CD4-positive, alpha-beta memory T cell (primary cell): Measurements from ENCODE around the gene RBP4. TPM values are rescaled to one million over a fixed set of nuclear protein-coding genes. Genes with fewer than 3 reads are reported as not detected.

ENCODE experiments used
- CTCF ChIA-PET: fragments of 350-600 bp; sonication (Branson Sonifier 250); formaldehyde crosslinking; loops from one replicate; lab custom pipeline; 2021; ENCODE audit warnings: inconsistent platforms; ENCODE audit not compliant: partially characterized antibody; lab: Charles Lee
- POLR2A ChIA-PET: fragments of 350-600 bp; sonication (Branson Sonifier 250); formaldehyde crosslinking; loops from one replicate; lab custom pipeline; 2021; ENCODE audit not compliant: partially characterized antibody; lab: Charles Lee
- DNase-seq, 5 donors: peaks; one replicate each; pipeline versions ENCODE4 v3.0.0 to v3.0.0-alpha.2; 2020 to 2022; ENCODE audit warnings: mixed read lengths in 1 of 5
- H3K27ac ChIP-seq: one replicate; pipeline ENCODE4 v1.7.0; 2013; ENCODE audit warnings: low read depth, low read length
- H3K27me3 ChIP-seq: 2 replicates; pipeline ENCODE4 v1.7.0; 2013; ENCODE audit warnings: mild to moderate bottlenecking, low read length, moderate library complexity; ENCODE audit not compliant: insufficient read depth
- H3K36me3 ChIP-seq: 2 replicates; pipeline ENCODE4 v1.7.0; 2013; ENCODE audit warnings: mild to moderate bottlenecking, low read length, moderate library complexity; ENCODE audit not compliant: insufficient read depth
- H3K4me1 ChIP-seq: 2 replicates; pipeline ENCODE4 v1.7.0; 2013; ENCODE audit warnings: mild to moderate bottlenecking, low read length, moderate library complexity; ENCODE audit not compliant: insufficient read depth
- H3K4me3 ChIP-seq, 2 donors: one replicate each; pipeline ENCODE4 v1.7.0; 2013; ENCODE audit warnings: low read length in 2 of 2, mild to moderate bottlenecking in 1 of 2
- H3K9me3 ChIP-seq, 2 donors: one replicate each; pipeline ENCODE4 v1.7.0; 2013; ENCODE audit warnings: low read length in 2 of 2, control low read depth in 1 of 2; ENCODE audit not compliant: control insufficient read depth in 1 of 2
- H3K27ac Mint-ChIP-seq, 7 donors: one replicate each; pipeline ENCODE4 v1.8.0; 2020 to 2021; ENCODE audit warnings: mixed read lengths in 7 of 7, mild to moderate bottlenecking in 6 of 7, inconsistent platforms in 3 of 7, moderate library complexity in 3 of 7
- H3K27me3 Mint-ChIP-seq, 2 donors: one replicate each; pipeline ENCODE4 v1.8.0; 2020 to 2021; ENCODE audit warnings: mixed read lengths in 2 of 2
- H3K36me3 Mint-ChIP-seq, 2 donors: one replicate each; pipeline ENCODE4 v1.8.0; 2020 to 2021; ENCODE audit warnings: mixed read lengths in 2 of 2, inconsistent platforms in 1 of 2, mild to moderate bottlenecking in 1 of 2
- H3K4me1 Mint-ChIP-seq, 4 donors: one replicate each; pipeline ENCODE4 v1.8.0; 2020 to 2021; ENCODE audit warnings: mixed read lengths in 4 of 4, mild to moderate bottlenecking in 1 of 4
- H3K4me3 Mint-ChIP-seq, 8 donors: one replicate each; pipeline ENCODE4 v1.8.0; 2020 to 2021; ENCODE audit warnings: mixed read lengths in 8 of 8, mild to moderate bottlenecking in 7 of 8, moderate library complexity in 6 of 8, inconsistent platforms in 3 of 8
- H3K9me3 Mint-ChIP-seq, 8 donors: one replicate each; pipeline ENCODE4 v1.8.0; 2020 to 2021; ENCODE audit warnings: mixed read lengths in 8 of 8, mild to moderate bottlenecking in 5 of 8, inconsistent platforms in 3 of 8, moderate library complexity in 1 of 8
- intact Hi-C: fragments of 100-400 bp; cut with micrococcal nuclease; formaldehyde crosslinking; loops from one replicate; pipeline ENCODE4 v1.15.1; 2023
- polyA plus RNA-seq, 2 donors: library from polyadenylated mRNA; unstranded; fragments of 300-500 nt; fragmentation: Illumina TruSeq; gene quantifications; one replicate each; pipeline ENCODE4 v1.2.3, GENCODE V29; 2021
- total RNA-seq, 2 experiments: library from RNA; stranded (reverse); gene quantifications; one replicate each; pipeline ENCODE4 v1.2.3, GENCODE V29; 2021

Gene RBP4
- total and polyA plus RNA-seq, 4 experiments from 2014 or later = not detected

DNA sequence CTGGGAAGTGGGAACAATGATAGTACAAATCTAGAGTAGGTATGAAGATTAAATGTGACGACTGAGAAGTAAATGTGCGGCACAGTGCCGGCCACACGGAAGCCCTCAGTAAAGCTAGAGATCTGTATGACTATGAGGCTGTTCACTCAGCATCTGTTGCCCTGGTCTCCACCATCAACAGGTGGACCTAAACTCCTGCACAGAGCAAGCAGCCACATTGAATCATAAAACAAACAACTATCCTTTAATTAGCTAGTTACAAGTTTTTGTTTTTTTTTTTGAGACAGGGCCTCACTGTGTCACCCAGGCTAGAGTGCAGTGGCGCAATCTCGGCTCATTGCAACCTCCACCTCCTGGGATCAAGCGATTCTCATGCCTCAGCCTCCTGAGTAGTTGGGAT, 16.6 kb downstream of the RBP4 start:
- ChIA-PET POLR2A (no interaction called here), CTCF (no interaction called here)
- H3K9me3 ChIP-seq = no peaks in the 10 kb centered on the region
- Mint-ChIP-seq H3K27me3 (peaks cover 3 to 9% of the 10 kb centered on the region in 2 donors), H3K9me3 (peaks cover under 1 to 13% (median 8%) of the 10 kb centered on the region in 8 donors), H3K4me3 (no peak overlapping the region), H3K27ac (no peak overlapping the region), H3K4me1 (no peaks in the 10 kb centered on the region), H3K36me3 (no peaks in the 10 kb centered on the region)
- no peaks in the 10 kb centered on the region for H3K27me3 ChIP-seq
- no peak for DNase-seq
- no peak overlapping the region for H3K4me3 ChIP-seq
- no peak overlapping the region for H3K27ac ChIP-seq
- H3K4me1 ChIP-seq = no peaks in the 10 kb centered on the region
- no peaks in the 10 kb centered on the region for H3K36me3 ChIP-seq
- intact Hi-C loops = no loop called here

DNA sequence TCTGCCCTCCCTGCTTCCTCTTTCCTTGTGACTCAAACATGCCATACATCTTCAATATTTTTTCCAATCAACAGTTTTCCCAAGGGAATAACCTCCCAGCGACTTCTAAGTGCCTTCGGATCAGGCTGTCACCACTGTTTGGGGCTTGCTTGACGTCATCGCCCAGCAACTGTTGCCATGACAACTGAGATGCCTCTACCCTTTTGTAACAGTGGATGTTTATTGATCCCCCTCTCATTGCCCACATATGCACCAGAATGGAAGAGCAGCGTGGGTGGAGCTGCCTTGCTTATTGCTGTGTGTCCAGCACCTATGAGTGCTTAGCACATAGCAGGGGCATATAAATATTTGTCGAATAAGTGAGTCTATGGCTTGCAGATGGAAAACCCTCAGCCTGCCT, 20.2 kb downstream of the RBP4 start:
- Mint-ChIP-seq H3K36me3 (no peaks in the 10 kb centered on the region), H3K9me3 (peaks cover 2 to 17% (median 12%) of the 10 kb centered on the region in 8 donors), H3K4me3 (no peak overlapping the region), H3K27me3 (peaks cover 6 to 9% of the 10 kb centered on the region in 2 donors), H3K4me1 (no peaks in the 10 kb centered on the region), H3K27ac (no peak overlapping the region)
- no peak for DNase-seq
- H3K9me3 ChIP-seq = no peaks in the 10 kb centered on the region
- no peaks in the 10 kb centered on the region for H3K36me3 ChIP-seq
- H3K4me3 ChIP-seq = no peak overlapping the region
- H3K27me3 ChIP-seq = no peaks in the 10 kb centered on the region
- ChIA-PET CTCF (no interaction called here), POLR2A (no interaction called here)
- intact Hi-C loops = no loop called here
- no peak overlapping the region for H3K27ac ChIP-seq
- no peaks in the 10 kb centered on the region for H3K4me1 ChIP-seq

DNA sequence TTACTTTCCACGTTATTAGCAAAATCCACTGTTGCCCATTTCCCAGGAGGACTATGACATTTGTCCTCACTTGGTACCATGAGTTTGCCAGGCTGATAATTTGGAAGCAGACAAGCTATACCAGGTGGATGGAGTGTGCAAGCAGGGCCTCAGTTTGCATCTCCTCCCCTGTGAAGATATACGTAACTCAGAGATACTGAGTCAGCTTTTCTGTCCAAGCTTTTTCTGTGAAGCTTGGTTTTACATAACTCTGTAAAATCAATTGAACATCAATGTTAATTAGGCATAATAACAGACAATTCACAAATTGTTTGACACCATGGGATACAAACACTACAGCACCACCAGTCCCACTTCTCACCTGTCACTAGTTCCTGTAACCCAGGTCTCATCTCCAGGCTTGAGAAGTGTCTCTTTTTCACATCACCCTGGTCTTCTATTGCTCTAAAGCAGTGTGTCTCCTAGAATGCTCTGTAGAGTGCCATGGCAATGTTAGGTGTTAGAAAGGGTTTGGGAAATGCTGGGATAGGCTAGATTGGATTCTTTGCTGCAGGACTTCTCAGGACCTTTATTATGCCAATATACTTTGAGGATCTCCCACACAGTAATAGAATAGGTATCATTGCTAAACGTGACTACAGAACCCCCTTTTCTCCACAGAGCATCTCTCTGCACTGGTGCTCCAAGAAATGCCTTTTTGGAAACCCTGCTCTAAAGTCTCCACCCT, 20.9 kb downstream of the RBP4 start:
- no peak overlapping the region for H3K27ac Mint-ChIP-seq
- POLR2A ChIA-PET = no interaction called here
- H3K4me1 Mint-ChIP-seq = no peaks in the 10 kb centered on the region

DNA sequence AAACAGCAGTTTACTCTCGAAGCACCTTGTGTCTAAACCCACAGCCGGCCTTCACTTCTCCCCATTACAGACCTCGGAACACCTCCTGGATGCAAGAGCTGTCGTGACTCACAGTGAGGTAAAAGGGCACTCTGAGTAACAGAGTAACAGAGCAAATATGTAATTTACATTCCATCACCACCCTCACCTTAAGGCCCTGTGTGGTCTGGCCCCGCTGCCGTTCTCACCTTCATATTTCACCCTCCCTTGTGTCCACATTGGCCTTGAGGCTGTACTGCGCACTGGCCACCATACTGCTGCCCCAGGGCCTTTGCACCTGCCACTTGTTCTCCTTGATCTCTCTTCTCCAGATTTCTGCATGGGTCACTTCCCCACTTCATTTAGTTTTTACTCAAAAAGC, 21.9 kb downstream of the RBP4 start:
- Mint-ChIP-seq H3K4me1 (no peaks in the 10 kb centered on the region), H3K27ac (no peak overlapping the region), H3K4me3 (no peak overlapping the region), H3K9me3 (peaks cover 2 to 17% (median 12%) of the 10 kb centered on the region in 8 donors), H3K27me3 (peaks cover 6 to 11% of the 10 kb centered on the region in 2 donors), H3K36me3 (no peaks in the 10 kb centered on the region)
- Histone ChIP-seq H3K4me1 (no peaks in the 10 kb centered on the region), H3K36me3 (no peaks in the 10 kb centered on the region), H3K27me3 (no peaks in the 10 kb centered on the region), H3K4me3 (no peak overlapping the region), H3K27ac (no peak overlapping the region), H3K9me3 (no peaks in the 10 kb centered on the region)
- ChIA-PET POLR2A (no interaction called here), CTCF (interaction anchor here (1.6 kb wide), 1 partner anchor 11 kb away, joined by 3 read pairs; no protein-coding TSS in a partner anchor)
- intact Hi-C loops = no loop called here
- DNase-seq = no peak

More for the DNA sequence above, 20.9 kb downstream of the RBP4 start:
- Histone ChIP-seq H3K36me3 (no peaks in the 10 kb centered on the region), H3K9me3 (no peaks in the 10 kb centered on the region), H3K27me3 (no peaks in the 10 kb centered on the region), H3K4me1 (no peaks in the 10 kb centered on the region), H3K27ac (no peak overlapping the region), H3K4me3 (no peak overlapping the region)
- H3K36me3 Mint-ChIP-seq = no peaks in the 10 kb centered on the region
- peaks cover 6 to 11% of the 10 kb centered on the region in 2 donors for H3K27me3 Mint-ChIP-seq
- H3K9me3 Mint-ChIP-seq = peaks cover 2 to 17% (median 12%) of the 10 kb centered on the region in 8 donors
- intact Hi-C loops = no loop called here
- DNase-seq = no peak
- H3K4me3 Mint-ChIP-seq = no peak overlapping the region
- CTCF ChIA-PET = interaction anchor here (1.6 kb wide), 1 partner anchor 12 kb away, joined by 3 read pairs; no protein-coding TSS in a partner anchor

DNA sequence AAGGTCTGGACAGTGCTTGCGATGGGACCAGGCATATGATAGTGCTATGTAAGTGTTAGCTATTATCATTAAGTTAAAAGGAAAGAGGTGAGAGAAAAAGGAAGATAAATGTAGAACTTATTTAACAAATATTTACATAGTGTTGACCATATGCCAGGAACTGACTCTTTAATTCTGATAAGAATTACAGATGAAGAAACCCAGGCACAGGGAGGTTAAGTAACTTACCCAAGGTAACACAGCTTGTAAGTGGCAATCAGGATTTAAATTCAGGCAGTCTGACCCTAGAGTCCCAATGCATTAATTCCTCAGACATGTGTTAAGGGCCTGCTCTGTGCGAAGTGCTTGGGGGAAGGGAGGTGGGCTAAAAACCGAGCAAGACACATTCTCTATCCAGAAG, 23.5 kb downstream of the RBP4 start:
- Histone ChIP-seq H3K4me3 (no peak overlapping the region), H3K9me3 (no peaks in the 10 kb centered on the region), H3K27ac (no peak overlapping the region), H3K4me1 (peaks cover 6% of the 10 kb centered on the region), H3K36me3 (no peaks in the 10 kb centered on the region), H3K27me3 (no peaks in the 10 kb centered on the region)
- Mint-ChIP-seq H3K4me3 (no peak overlapping the region), H3K9me3 (peaks cover 2 to 17% (median 12%) of the 10 kb centered on the region in 8 donors), H3K27me3 (peaks cover 12 to 15% of the 10 kb centered on the region in 2 donors), H3K27ac (no peak overlapping the region), H3K4me1 (peaks cover 0 to 11% (median 7%) of the 10 kb centered on the region in 4 donors), H3K36me3 (no peaks in the 10 kb centered on the region)
- intact Hi-C loops = no loop called here
- no peak for DNase-seq
- ChIA-PET POLR2A (no interaction called here), CTCF (no interaction called here)

DNA sequence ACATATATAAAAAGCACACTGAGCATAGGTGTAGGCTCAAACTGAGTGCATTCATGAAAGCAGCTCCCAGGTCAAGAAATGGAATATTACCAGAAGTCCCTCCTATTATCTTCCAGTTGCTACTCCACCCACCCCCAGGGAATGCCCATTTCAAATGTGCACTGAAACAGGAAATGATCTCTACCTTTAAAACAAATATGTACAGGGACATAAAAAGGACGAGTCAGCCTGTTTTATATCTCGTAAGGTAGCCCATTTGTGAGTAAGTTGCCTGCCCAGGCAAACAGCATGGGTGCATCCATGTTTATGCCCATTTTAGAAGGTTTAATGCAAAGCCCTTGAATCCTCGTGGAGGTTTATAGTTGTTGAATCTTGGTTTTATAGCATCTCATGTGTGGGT, 24.1 kb downstream of the RBP4 start:
- peaks cover 5 to 12% (median 7%) of the 10 kb centered on the region in 4 donors for H3K4me1 Mint-ChIP-seq
- H3K36me3 Mint-ChIP-seq = no peaks in the 10 kb centered on the region
- no peak overlapping the region for H3K27ac ChIP-seq
- no peak overlapping the region for H3K4me3 ChIP-seq
- no peaks in the 10 kb centered on the region for H3K9me3 ChIP-seq
- peaks cover 6% of the 10 kb centered on the region for H3K4me1 ChIP-seq
- H3K27me3 Mint-ChIP-seq = peaks cover 18% of the 10 kb centered on the region in 2 donors
- H3K27me3 ChIP-seq = no peaks in the 10 kb centered on the region
- POLR2A ChIA-PET = no interaction called here
- H3K36me3 ChIP-seq = no peaks in the 10 kb centered on the region
- no peak for DNase-seq
- peaks cover 2 to 17% (median 12%) of the 10 kb centered on the region in 8 donors for H3K9me3 Mint-ChIP-seq
- no peak overlapping the region for H3K27ac Mint-ChIP-seq
- CTCF ChIA-PET = no interaction called here
- H3K4me3 Mint-ChIP-seq = no peak overlapping the region
- intact Hi-C loops = no loop called here

DNA sequence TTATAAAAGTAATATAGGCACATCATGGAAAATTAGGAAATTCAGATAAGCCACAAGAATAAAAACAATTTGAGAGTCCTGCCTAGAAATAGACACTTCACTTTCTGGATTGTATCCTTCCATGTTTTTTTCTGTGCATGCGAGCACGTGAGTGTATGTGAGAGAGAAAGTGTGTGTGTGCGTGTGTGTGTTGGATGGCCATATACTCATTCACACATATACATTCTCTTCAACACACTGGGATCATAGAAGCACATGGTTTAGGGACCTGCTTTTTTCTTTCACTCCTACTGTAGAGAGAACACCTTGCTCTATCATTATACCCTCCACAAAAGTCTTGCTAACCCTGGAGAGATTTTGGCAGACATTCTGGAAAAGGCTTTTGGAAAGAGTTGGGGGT, 27.1 kb downstream of the RBP4 start:
- POLR2A ChIA-PET = no interaction called here
- Mint-ChIP-seq H3K36me3 (no peaks in the 10 kb centered on the region), H3K27me3 (peaks cover 18 to 36% of the 10 kb centered on the region in 2 donors), H3K27ac (no peak overlapping the region), H3K4me1 (peaks cover 5 to 12% (median 7%) of the 10 kb centered on the region in 4 donors), H3K9me3 (peaks cover 0 to 4% (median 0%) of the 10 kb centered on the region in 8 donors), H3K4me3 (no peak overlapping the region)
- intact Hi-C loops = no loop called here
- Histone ChIP-seq H3K9me3 (no peaks in the 10 kb centered on the region), H3K4me1 (peaks cover 6% of the 10 kb centered on the region), H3K27ac (no peak overlapping the region), H3K36me3 (no peaks in the 10 kb centered on the region), H3K4me3 (no peak overlapping the region), H3K27me3 (peaks cover 3% of the 10 kb centered on the region)
- DNase-seq = no peak
- CTCF ChIA-PET = no interaction called here
